Mammary epithelial cell (primary cell): ENCODE measurements around the gene CA14.

Experiments
- EZH2 ChIP-seq: IDR thresholded peaks from 2 replicates; pipeline ENCODE4 v1.6.1; 2012; ENCODE audit warnings: low read length, inconsistent platforms, borderline replicate concordance
- TF ChIP-seq, protein P1 (sequence below), 2 donors: IDR thresholded peaks in 1 of 2; conservative IDR thresholded peaks in 1 of 2; 2 replicates each; pipeline ENCODE4 v1.5.1; 2011 to 2012; ENCODE audit warnings: inconsistent platforms in 2 of 2, low read length in 2 of 2, mild to moderate bottlenecking in 2 of 2, control low read depth in 1 of 2, low read depth in 1 of 2; ENCODE audit not compliant: insufficient read depth in 1 of 2; ENCODE audit errors: extremely low read depth in 1 of 2

DNA sequence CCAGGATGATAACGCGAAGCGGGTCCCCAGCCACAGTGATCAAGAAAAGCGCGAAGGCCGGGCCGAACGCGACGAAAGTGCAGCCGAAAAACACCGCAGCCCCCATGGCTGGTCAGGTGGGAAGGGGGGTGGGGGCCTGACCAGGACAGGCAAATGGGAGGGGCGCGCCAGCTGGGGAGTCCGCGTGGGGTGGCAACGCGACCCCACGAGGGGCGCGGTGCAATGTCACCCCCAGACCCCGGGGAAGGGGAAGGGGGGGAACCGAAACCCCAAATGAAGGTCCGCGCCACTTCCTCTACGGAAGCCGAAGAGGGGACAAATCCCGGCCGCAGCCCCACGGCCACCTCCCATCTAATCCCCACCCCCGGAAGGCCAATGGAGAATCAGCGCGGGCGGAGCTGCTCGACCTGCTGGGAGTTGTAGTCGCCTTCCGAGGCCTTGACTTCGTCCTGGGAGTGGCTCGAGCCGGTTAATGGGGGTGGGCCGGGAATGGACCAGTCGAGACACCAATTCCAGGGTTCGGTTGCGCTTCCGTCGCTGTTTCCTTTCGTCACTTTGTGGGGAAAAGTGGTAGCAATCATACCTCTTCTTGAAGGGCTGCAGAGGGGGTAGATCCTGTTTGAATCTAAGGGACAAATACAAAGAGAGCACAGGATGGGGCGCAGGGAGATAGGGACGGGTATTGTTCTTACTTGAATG is 11.3 kb downstream of the CA14 start, which contains the start of gene APH1A:
- TF ChIP-seq, protein P1, sequence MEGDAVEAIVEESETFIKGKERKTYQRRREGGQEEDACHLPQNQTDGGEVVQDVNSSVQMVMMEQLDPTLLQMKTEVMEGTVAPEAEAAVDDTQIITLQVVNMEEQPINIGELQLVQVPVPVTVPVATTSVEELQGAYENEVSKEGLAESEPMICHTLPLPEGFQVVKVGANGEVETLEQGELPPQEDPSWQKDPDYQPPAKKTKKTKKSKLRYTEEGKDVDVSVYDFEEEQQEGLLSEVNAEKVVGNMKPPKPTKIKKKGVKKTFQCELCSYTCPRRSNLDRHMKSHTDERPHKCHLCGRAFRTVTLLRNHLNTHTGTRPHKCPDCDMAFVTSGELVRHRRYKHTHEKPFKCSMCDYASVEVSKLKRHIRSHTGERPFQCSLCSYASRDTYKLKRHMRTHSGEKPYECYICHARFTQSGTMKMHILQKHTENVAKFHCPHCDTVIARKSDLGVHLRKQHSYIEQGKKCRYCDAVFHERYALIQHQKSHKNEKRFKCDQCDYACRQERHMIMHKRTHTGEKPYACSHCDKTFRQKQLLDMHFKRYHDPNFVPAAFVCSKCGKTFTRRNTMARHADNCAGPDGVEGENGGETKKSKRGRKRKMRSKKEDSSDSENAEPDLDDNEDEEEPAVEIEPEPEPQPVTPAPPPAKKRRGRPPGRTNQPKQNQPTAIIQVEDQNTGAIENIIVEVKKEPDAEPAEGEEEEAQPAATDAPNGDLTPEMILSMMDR (conservative IDR thresholded peaks at IDR 0.05 in 1 of 2, IDR thresholded peaks at IDR 0.05 in 1 of 2; ENCODE audit: extremely low read depth in 1 of 2, insufficient read depth in 1 of 2, low read depth in 1 of 2, low read length in 2 of 2): no peak
- no peak for TF ChIP-seq EZH2
